GM21619 (cell line): ENCODE data around the gene NODAL.

Experiments used
- ATAC-seq: cut with Tn5 transposase; IDR thresholded peaks from one replicate; pipeline ENCODE4 v1.9.1; 2021; ENCODE audit not compliant: unreplicated experiment

Gene NODAL

GRCh38 chr10:70433581-70434280, 7.8 kb downstream of the NODAL start:
- ATAC-seq = no peak

GRCh38 chr10:70432561-70433263, 8.8 kb downstream of the NODAL start:
- no peak for ATAC-seq

- ATAC-seq = no peak
These were observed 9.4 kb downstream of the NODAL start for GRCh38 chr10:70432101-70432500.

- no peak for ATAC-seq
These were observed 10.7 kb downstream of the NODAL start for GRCh38 chr10:70430493-70431445.

- no peak for ATAC-seq
These were observed 14.7 kb downstream of the NODAL start for GRCh38 chr10:70426823-70427222.

GRCh38 chr10:70425096-70425495, 16.4 kb downstream of the NODAL start:
- no peak for ATAC-seq

DNA sequence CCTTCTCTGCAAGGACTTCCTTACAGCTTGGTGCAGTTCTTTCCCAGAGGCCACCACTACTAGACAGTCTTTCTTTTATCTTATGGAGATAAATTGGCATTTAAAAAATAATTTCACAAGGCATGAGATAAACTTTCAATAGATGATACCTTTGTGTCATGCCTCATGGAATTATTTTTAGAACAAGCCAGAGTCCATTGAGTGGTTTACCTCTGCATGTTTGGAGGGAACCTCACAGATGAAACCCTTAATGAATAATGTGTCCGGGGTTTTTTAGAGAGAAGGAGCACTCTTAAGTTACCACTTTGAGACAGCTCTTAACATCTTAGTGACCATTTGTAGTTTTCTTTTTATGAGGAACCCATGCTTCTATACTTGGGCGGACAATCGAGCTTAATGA, 17.2 kb downstream of the NODAL start:
- ATAC-seq = no peak

- no peak for ATAC-seq
These were observed 22.8 kb downstream of the NODAL start for GRCh38 chr10:70418713-70419112.

- no peak for ATAC-seq
These were observed 23.3 kb downstream of the NODAL start for GRCh38 chr10:70418229-70418628.

- no peak for ATAC-seq
These were observed 23.9 kb downstream of the NODAL start for GRCh38 chr10:70417568-70417967.

- ATAC-seq = no peak
These were observed 29.1 kb downstream of the NODAL start for GRCh38 chr10:70412356-70412755.

GRCh38 chr10:70410608-70411007, 30.9 kb downstream of the NODAL start:
- no peak for ATAC-seq

GRCh38 chr10:70409772-70410171, 31.7 kb downstream of the NODAL start:
- no peak for ATAC-seq

DNA sequence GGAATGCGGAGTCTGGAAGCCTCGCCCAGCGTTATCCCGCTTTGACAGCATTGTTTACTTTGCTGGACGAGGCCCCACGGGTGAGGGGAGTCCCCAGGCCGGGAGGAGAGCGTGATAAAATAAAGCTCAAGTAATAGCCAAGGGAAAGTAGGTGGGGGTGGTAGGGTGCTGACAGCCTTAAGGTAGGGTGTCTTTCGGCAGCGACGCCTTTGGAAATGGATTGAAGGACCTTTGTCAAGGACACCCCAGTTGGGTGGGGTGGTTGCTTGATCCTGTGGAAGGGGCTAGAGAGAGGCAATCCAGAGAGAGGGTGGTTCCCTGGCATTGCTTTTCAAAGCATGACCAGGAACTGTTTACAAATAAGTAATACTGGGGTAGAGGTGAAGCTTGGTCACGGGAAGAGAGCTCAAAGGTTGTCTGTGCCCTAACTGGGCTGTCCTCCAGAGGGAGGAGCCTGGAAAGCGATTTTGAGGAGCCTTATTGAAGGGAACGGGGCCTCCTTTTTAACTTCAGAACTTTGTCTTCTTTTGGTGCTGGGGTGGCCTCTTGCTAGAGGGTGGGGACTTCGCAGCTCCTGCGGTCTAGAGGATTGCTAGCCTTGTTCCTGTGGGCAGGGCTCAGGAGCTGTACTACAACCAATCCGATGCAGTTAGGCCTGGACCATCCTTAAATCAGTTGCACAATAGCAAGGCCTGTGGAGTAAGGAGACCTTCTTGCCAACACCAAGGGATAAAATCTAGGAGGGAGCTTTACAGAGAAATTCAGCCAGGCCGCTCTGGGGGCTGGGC, 36.2 kb downstream of the NODAL start:
- peak; percentile 35 for ATAC-seq

- ATAC-seq = no peak
These were observed 36.8 kb downstream of the NODAL start for GRCh38 chr10:70404787-70405036.

DNA sequence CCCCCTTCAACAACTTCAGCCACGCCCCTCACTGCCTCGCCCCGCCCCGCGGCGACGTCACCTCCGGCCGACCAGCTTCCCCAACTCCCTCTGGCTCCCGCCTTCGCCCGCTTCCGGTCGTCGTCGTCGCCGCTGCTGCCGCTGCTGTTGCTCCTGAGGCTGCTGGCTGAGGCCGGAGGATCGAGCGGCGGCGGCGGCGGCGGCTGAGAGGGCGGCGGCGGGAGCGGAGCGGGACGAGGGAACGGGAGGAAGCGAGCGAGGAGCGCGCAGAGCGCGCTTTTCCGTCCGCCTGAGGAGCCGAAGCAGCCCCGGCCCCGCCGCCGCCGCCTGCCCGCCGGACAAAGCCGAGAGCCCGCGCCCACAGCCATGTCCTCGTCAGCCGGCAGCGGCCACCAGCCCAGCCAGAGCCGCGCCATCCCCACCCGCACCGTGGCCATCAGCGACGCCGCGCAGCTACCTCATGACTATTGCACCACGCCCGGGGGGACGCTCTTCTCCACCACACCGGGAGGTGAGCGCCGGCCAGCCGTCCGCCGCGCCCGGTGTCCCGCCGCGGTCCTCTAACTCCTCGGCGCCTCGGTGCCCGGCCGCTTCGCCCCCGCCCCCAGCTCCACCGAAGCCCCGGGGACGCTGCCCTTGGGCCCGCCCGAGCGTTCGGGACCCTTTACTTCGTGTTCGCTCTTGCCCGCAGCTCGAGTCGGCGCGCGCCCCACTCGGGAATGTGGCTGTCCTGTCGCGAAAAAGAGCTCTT, 37.3 kb downstream of the NODAL start, which contains the start of gene EIF4EBP2:
EIF4EBP2 (plus strand) TSS at position 110 of the 751 bp plus-strand sequence; CDS start at position 367, 257 bp downstream.
- peak; percentile 80 for ATAC-seq

GRCh38 chr10:70403483-70404035, 37.9 kb downstream of the NODAL start:
- ATAC-seq = peak; percentile 1

DNA sequence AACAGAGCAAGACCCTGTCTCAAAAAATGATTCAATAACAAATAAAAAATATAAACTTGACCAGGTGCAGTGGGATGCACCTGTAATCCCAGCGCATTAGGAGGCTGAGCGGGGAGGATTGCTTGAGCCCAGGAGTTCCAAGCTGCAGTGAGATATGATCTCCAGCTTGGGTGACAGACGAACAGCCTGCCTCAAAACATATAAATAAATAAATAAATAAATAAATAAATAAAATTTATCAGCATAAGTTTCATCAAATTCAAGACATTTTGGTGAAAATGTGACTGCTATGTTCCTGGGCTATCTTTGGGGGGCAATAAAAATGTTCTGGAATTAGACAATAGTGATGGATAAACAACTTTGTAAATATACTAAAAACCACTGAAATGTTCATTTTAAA, 42.3 kb downstream of the NODAL start:
- no peak for ATAC-seq

GRCh38 chr10:70396140-70396539, 45.3 kb downstream of the NODAL start:
- no peak for ATAC-seq

DNA sequence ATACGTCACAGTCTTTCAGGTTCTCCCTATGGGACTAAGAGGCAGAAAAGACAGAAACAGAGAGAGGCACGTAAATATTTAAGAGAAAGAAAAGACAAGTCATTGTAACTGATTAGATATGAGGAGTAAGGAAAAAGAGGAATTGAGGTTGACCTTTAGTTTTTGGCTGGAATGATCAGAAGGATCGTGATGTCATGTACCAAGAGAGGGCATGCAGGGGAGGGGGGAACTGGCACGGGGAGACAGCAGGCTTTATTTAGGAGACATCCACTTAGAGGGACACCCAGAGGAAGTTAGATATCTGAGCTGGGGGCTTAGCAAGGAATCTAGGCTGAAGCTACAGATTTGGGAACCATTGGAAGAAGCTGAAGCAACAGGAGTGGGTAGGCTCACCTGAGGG, 49.8 kb downstream of the NODAL start:
- ATAC-seq = no peak
